Measurements from ENCODE around the gene SLC35B2.

SLC35B2 gene

DNA sequence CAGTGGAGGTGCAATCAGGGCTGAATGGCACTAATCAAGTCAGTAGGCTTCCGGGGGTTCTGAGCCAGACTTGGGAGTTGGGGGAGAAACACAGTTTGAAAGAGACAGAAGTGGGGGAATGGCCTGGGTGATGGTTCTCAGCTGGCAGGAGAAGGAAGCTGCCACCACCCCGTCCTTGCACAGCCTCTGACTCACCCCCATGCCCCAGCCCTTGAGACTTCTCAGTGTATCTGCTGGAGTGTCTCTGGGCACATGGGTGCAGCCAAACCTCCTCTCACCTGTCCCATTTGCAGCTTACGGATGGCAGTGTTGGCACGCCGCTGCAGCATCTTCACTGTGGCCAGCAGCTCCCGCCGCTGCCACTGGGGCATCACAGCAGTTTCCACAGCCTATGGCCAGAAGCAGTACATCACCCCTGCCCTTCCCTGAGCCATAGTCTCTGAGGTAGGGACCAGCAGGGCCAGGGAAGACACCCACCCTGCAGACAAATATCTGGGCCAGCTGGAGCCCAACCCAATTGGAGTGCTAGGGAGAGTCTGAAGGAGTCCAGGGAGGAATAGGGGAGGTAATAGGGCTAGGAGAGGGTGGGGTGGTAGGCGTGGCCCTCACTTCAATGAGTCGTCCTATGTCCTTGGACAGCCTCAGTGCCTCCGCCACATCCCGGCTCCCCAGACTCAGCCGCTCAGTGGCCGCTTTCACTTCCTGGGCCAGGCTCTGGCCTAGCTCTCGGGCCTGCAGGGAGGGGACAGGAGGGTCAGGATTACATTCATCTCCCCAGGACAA lies 44.6 kb upstream of the SLC35B2 start:
- H3K4me3 ChIP-seq (ENCODE audit: low read length) = no peak overlapping the region
- peak; percentile 31 for DNase-seq (ENCODE audit: low read depth)
- TF ChIP-seq, protein P1, sequence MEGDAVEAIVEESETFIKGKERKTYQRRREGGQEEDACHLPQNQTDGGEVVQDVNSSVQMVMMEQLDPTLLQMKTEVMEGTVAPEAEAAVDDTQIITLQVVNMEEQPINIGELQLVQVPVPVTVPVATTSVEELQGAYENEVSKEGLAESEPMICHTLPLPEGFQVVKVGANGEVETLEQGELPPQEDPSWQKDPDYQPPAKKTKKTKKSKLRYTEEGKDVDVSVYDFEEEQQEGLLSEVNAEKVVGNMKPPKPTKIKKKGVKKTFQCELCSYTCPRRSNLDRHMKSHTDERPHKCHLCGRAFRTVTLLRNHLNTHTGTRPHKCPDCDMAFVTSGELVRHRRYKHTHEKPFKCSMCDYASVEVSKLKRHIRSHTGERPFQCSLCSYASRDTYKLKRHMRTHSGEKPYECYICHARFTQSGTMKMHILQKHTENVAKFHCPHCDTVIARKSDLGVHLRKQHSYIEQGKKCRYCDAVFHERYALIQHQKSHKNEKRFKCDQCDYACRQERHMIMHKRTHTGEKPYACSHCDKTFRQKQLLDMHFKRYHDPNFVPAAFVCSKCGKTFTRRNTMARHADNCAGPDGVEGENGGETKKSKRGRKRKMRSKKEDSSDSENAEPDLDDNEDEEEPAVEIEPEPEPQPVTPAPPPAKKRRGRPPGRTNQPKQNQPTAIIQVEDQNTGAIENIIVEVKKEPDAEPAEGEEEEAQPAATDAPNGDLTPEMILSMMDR (IDR thresholded peaks at IDR 0.05; ENCODE audit: insufficient read depth, low read depth, low read length, missing control alignments) = no peak

DNA sequence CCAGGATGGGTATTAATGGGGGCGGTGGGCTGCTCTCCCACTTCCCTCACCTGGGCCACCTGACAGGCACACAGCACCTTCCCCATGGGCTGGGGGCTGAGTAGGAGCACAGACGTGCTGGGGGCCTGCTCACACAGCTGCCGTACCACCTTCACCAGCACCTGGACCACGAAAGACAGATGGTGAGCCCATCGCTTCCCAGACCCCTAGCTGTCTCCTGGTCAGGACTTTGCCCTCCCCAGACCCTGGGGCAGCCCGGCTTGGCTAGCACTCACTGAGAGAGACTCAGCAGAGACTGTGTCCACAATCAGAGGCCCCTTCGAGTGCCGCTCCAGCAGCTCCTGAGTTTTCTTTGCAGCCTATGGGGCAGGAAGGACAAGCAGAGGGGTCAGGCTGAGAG lies 43.8 kb upstream of the SLC35B2 start:
- TF ChIP-seq, protein P1 (IDR thresholded peaks at IDR 0.05; ENCODE audit: insufficient read depth, low read depth, low read length, missing control alignments) = no peak
- H3K4me3 ChIP-seq (ENCODE audit: low read length) = no peak overlapping the region
- no peak for DNase-seq (ENCODE audit: low read depth)

GRCh38 chr6:44300292-44300823 lies 43.0 kb upstream of the SLC35B2 start:
- DNase-seq (ENCODE audit: low read depth) = no peak
- TF ChIP-seq, protein P1 (IDR thresholded peaks at IDR 0.05; ENCODE audit: insufficient read depth, low read depth, low read length, missing control alignments) = no peak

DNA sequence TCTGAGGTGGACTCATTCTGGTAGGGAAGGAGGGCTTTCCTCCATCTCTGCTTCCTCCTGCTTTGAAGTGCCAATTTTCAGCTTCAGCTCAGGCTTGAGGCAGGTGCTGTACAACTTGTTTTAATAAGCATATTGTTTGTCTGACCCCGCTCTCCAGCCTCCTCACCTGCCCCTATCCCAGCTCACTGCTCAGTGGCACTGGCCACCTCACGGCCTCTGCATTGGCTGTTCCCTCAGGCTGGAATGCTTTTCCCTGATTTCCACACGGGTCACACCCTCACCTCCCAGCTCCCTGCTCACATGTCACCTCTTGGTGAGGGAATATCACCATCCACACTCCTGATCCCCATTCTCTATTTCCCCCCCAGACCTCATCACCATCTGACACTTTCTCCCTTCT lies 41.5 kb upstream of the SLC35B2 start:
- no peak for DNase-seq (ENCODE audit: low read depth)
- TF ChIP-seq, protein P1 (IDR thresholded peaks at IDR 0.05; ENCODE audit: insufficient read depth, low read depth, low read length, missing control alignments) = no peak
- H3K4me3 ChIP-seq (ENCODE audit: low read length) = no peak overlapping the region

More at GRCh38 chr6:44300292-44300823, 43.0 kb upstream of the SLC35B2 start:
- no peak overlapping the region for H3K4me3 ChIP-seq (ENCODE audit: low read length)

DNA sequence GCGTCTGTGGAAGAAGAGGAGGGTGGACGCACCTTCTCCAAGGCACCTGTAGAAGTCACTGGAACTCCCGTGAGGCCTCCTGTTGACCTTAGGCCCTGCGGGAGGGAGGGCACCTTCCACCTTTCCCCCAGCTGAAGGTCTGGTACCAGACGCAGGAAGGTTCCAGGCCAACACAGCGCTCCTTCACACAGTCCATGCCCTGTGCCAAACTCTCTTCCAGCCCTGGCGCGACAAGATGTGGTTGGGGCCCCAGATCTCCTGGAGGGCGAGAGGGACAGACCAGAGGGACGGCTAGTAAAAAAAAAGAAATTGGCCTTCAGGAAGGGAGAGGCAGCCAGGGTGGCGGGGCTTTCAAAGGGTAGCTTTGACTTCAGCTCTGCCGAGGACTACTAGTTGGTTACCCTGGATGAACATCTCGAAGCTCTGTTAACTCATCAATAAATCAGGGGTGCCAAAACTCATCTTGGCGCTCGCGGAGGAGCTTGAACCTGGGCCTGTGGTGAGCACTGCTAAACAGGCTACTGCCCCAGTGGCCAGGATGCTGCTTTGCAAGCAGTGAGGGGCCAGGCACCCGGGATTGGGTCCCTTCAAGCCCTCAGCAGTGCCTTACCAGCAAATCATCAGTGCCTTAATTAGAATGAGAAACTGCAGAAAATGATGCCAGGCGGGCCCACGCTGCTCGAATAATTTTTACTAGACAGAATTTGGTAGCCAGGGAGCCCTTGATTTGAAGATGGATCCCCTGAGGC lies 40.9 kb upstream of the SLC35B2 start:
- TF ChIP-seq, protein P1 (IDR thresholded peaks at IDR 0.05; ENCODE audit: insufficient read depth, low read depth, low read length, missing control alignments) = no peak
- DNase-seq (ENCODE audit: low read depth) = no peak
- no peak overlapping the region for H3K4me3 ChIP-seq (ENCODE audit: low read length)

DNA sequence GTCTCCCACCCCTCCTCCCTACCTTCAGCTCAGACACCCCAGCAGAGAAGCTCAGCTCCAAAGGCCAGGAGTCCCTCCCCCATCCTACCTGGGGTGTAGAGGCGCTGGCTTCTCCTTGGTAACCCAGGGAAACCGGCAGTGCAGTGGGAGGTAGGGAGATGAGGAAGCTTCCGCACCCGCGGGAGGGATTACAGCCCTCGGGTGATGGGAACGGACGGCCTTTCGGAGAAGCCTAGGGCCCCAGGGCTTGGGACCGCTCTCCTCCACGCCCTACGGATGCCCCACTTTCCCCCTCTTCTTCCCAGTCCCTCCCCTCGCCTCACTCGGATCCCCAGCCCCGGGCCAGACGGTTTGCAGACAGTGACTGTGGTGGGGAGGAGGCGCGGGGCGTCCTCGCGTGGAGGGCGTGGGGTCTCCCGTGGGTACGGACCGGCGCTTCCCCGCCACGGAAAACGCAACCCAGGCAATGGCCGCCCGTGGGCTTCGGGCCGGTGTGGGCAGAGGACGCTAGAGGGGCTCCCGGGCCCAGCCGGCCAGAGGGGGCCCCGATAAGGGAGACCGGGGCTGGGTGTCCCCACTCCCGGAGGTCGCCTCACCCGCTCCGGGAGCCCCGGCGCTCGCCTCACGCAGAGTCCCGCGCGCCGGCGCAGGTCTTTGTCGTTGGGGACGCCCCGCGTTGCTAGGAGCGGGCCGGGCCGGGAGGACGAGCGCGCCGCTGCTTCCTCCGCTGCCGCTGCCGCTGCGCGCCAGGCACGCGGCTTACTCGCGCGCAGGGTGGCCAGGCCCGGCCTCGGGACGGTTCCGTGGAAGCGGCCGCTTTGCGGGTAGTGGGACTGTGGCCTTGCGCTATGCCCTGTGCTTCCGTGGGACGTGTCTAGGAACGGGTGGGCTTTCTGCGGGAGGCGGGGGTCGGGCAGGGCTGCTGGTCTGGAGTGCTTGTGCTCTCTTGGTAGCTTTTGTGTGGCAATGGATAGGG lies 40.0 kb upstream of the SLC35B2 start:
- peak; percentile 54 for DNase-seq (ENCODE audit: low read depth)
- TF ChIP-seq, protein P1 (IDR thresholded peaks at IDR 0.05; ENCODE audit: insufficient read depth, low read depth, low read length, missing control alignments) = no peak
- H3K4me3 ChIP-seq (ENCODE audit: low read length) = peak overlapping the region; percentile 41
